T-cell (primary cell): ENCODE measurements around the gene NEUROD2. TPM values are rescaled to one million over a fixed set of nuclear protein-coding genes. Genes with fewer than 3 reads are reported as not detected.
A peak's percentile ranks its signal among the peaks of the same experiment; 100 is the strongest.

Experiments
- ATAC-seq, 4 experiments: fragments of 200-7000 bp in 3 of 4; fragments of 150-1000 bp in 1 of 4; cut with Tn5 transposase; replicated peaks in 1 of 4; 1 replicate in 3 of 4; 2 replicates in 1 of 4; pipeline ENCODE4 v1.10.0; 2021; ENCODE audit warnings: moderate library complexity in 3 of 4, mild to moderate bottlenecking in 2 of 4, moderate number of reproducible peaks in 1 of 4
- CTCF ChIA-PET, 2 donors: fragments of 300-600 bp; sonication (Branson Sonifier 250); formaldehyde crosslinking; loops; one replicate each; lab custom pipeline; 2022; ENCODE audit warnings: antibody characterized with exemption in 2 of 2; lab: Charles Lee
- POLR2A ChIA-PET, 2 donors: fragments of 300-600 bp; sonication (Branson Sonifier 250); formaldehyde crosslinking; loops; one replicate each; lab custom pipeline; 2022; ENCODE audit warnings: antibody characterized with exemption in 2 of 2; lab: Charles Lee
- DNase-seq, 35 experiments: peaks; one replicate each; pipeline versions ENCODE4 v3.0.0 to v3.0.0-alpha.2; 2013 to 2023
- H3K27ac ChIP-seq: one replicate; pipeline ENCODE4 v1.5.1; 2013; ENCODE audit warnings: low read length
- H3K27me3 ChIP-seq, 2 experiments: replicated peaks in 1 of 2; 1 replicate in 1 of 2; 2 replicates in 1 of 2; pipeline versions ENCODE4 v1.6.1 to v1.7.0; 2013; ENCODE audit warnings: low read length in 1 of 2, mixed read lengths in 1 of 2; ENCODE audit not compliant: control insufficient read depth in 2 of 2, insufficient read depth in 2 of 2; ENCODE audit errors: extremely low read depth in 1 of 2
- H3K36me3 ChIP-seq, 2 donors: 1 replicate in 1 of 2; 2 replicates in 1 of 2; pipeline versions ENCODE4 v1.6.1 to v1.7.0; 2013; ENCODE audit warnings: low read length in 1 of 2; ENCODE audit not compliant: control insufficient read depth in 2 of 2, insufficient read depth in 1 of 2; ENCODE audit errors: extremely low read depth in 1 of 2
- H3K4me1 ChIP-seq, 2 experiments: 1 replicate in 1 of 2; 2 replicates in 1 of 2; pipeline versions ENCODE4 v1.6.1 to v1.7.0; 2013; ENCODE audit warnings: low read length in 2 of 2, mixed read lengths in 1 of 2; ENCODE audit not compliant: insufficient read depth in 2 of 2, control insufficient read depth in 1 of 2; ENCODE audit errors: extremely low read depth in 1 of 2
- H3K4me3 ChIP-seq, 2 donors: 1 replicate in 1 of 2; 2 replicates in 1 of 2; pipeline versions ENCODE4 v1.5.1 to v1.7.0; 2013; ENCODE audit warnings: mild to moderate bottlenecking in 2 of 2, low read length in 1 of 2, moderate library complexity in 1 of 2; ENCODE audit not compliant: control insufficient read depth in 1 of 2; ENCODE audit errors: extremely low read depth in 1 of 2
- H3K9me3 ChIP-seq: 2 replicates; pipeline ENCODE4 v1.7.0; 2013
- H3K27ac Mint-ChIP-seq, 2 donors: one replicate each; pipeline ENCODE4 v1.8.0; 2020 to 2021; ENCODE audit warnings: mild to moderate bottlenecking in 2 of 2, mixed read lengths in 2 of 2
- H3K27me3 Mint-ChIP-seq, 2 donors: one replicate each; pipeline ENCODE4 v1.8.0; 2021 to 2022; ENCODE audit warnings: mixed read lengths in 2 of 2
- H3K36me3 Mint-ChIP-seq: one replicate; pipeline ENCODE4 v1.8.0; 2021; ENCODE audit warnings: mixed read lengths
- H3K4me1 Mint-ChIP-seq, 3 donors: one replicate each; pipeline ENCODE4 v1.8.0; 2020 to 2022; ENCODE audit warnings: mixed read lengths in 3 of 3, mild to moderate bottlenecking in 1 of 3
- H3K4me3 Mint-ChIP-seq, 3 donors: one replicate each; pipeline ENCODE4 v1.8.0; 2020 to 2022; ENCODE audit warnings: mild to moderate bottlenecking in 3 of 3, mixed read lengths in 3 of 3, moderate library complexity in 3 of 3
- H3K9me3 Mint-ChIP-seq, 3 donors: one replicate each; pipeline ENCODE4 v1.8.0; 2020 to 2022; ENCODE audit warnings: mixed read lengths in 3 of 3
- WGBS: methylation state at CpG from one replicate; pipeline ENCODE4 v1.1.5; 2013; ENCODE audit warnings: missing lambda C conversion rate; ENCODE audit not compliant: insufficient coverage; 5-methylcytosine and 5-hydroxymethylcytosine counted together
- total RNA-seq, 35 experiments: library from RNA in 6 of 35; stranded (reverse) in 6 of 35; fragments of 120-200 nt in 1 of 35; gene quantifications; one replicate each; pipeline versions ENCODE4 v1.2.1 to v1.2.4 and lab custom pipeline; 2013 to 2026

NEUROD2 gene
- total RNA-seq, 5 donors from 2014 or later (not counting 1 experiment from before 2014, with no cell fraction given): not detected

- peaks cover 49 to 63% (median 61%) of the 10 kb centered on the region in 3 donors for H3K4me1 Mint-ChIP-seq
- H3K4me3 Mint-ChIP-seq: no peak overlapping the region
- Histone ChIP-seq H3K4me1 (peaks cover 0 to 36% of the 10 kb centered on the region in 2 experiments), H3K36me3 (peaks cover 8 to 38% of the 10 kb centered on the region in 2 donors), H3K27me3 (no peaks in the 10 kb centered on the region), H3K9me3 (no peaks in the 10 kb centered on the region), H3K27ac (peak overlapping the region; percentile 12), H3K4me3 (no peak overlapping the region)
- ChIA-PET POLR2A (interaction anchor here (0.5 to 0.6 kb wide), 3 partner anchors 30 to 817 kb away, joined by 3 to 13 read pairs (median 10); no protein-coding TSS in a partner anchor), CTCF (interaction anchor here (0.6 to 4.6 kb wide), 3 partner anchors 29 to 241 kb away, joined by 6 to 27 read pairs (median 10); no protein-coding TSS in a partner anchor)
- no peaks in the 10 kb centered on the region for H3K27me3 Mint-ChIP-seq
- no peaks in the 10 kb centered on the region for H3K9me3 Mint-ChIP-seq
- peak overlapping the region; percentile 42 to 69 for H3K27ac Mint-ChIP-seq
- WGBS: 85% methylated on average over 6 of the region's 8 CpGs
- peaks cover 23% of the 10 kb centered on the region for H3K36me3 Mint-ChIP-seq
- ATAC-seq (no peak), DNase-seq (no peak)
Observed at GRCh38 chr17:39651923-39652586, 44.3 kb upstream of the NEUROD2 start.

- peak overlapping the region in 1 of 2 donors; percentile 30 for H3K27ac Mint-ChIP-seq
- Histone ChIP-seq H3K4me1 (peaks cover 0 to 44% of the 10 kb centered on the region in 2 experiments), H3K9me3 (no peaks in the 10 kb centered on the region), H3K36me3 (peaks cover 8 to 22% of the 10 kb centered on the region in 2 donors), H3K27me3 (no peaks in the 10 kb centered on the region), H3K4me3 (no peak overlapping the region), H3K27ac (no peak overlapping the region)
- CTCF ChIA-PET: interaction anchor here (0.6 to 1.2 kb wide), 2 partner anchors 27 to 32 kb away, joined by 4 to 5 read pairs; no protein-coding TSS in a partner anchor
- H3K36me3 Mint-ChIP-seq: peaks cover 16% of the 10 kb centered on the region
- H3K27me3 Mint-ChIP-seq: no peaks in the 10 kb centered on the region
- peaks cover 48 to 60% (median 59%) of the 10 kb centered on the region in 3 donors for H3K4me1 Mint-ChIP-seq
- H3K9me3 Mint-ChIP-seq: no peaks in the 10 kb centered on the region
- 93% methylated on average over 7 of the region's 11 CpGs for WGBS
- ATAC-seq: no peak
- no peak overlapping the region for H3K4me3 Mint-ChIP-seq
- POLR2A ChIA-PET: no interaction called here
- DNase-seq: no peak
Observed at GRCh38 chr17:39650121-39650579, 42.4 kb upstream of the NEUROD2 start.

GRCh38 chr17:39648616-39649366 lies 41.1 kb upstream of the NEUROD2 start:
- DNase-seq (no peak), ATAC-seq (no peak)
- Histone ChIP-seq H3K4me1 (peaks cover 0 to 46% of the 10 kb centered on the region in 2 experiments), H3K36me3 (peaks cover 8 to 13% of the 10 kb centered on the region in 2 donors), H3K27me3 (no peaks in the 10 kb centered on the region), H3K9me3 (no peaks in the 10 kb centered on the region), H3K4me3 (no peak overlapping the region), H3K27ac (no peak overlapping the region)
- H3K27ac Mint-ChIP-seq: peak overlapping the region; percentile 8 to 37
- ChIA-PET POLR2A (no interaction called here), CTCF (interaction anchor here in 1 of 2 donors (0.9 to 1.8 kb wide), 2 partner anchors 24 to 27 kb away, joined by 4 to 6 read pairs; no protein-coding TSS in a partner anchor)
- WGBS: 97% methylated on average over 5 of the region's 15 CpGs
- peaks cover 15% of the 10 kb centered on the region for H3K36me3 Mint-ChIP-seq
- H3K9me3 Mint-ChIP-seq: no peaks in the 10 kb centered on the region
- no peaks in the 10 kb centered on the region for H3K27me3 Mint-ChIP-seq
- H3K4me1 Mint-ChIP-seq: peaks cover 47 to 62% (median 61%) of the 10 kb centered on the region in 3 donors
- H3K4me3 Mint-ChIP-seq: no peak overlapping the region

- Mint-ChIP-seq H3K27me3 (no peaks in the 10 kb centered on the region), H3K36me3 (peaks cover 12% of the 10 kb centered on the region), H3K4me1 (peaks cover 55 to 67% (median 64%) of the 10 kb centered on the region in 3 donors), H3K4me3 (no peak overlapping the region), H3K9me3 (no peaks in the 10 kb centered on the region), H3K27ac (no peak overlapping the region)
- ChIA-PET CTCF (interaction anchor here in 1 of 2 donors (1.8 kb wide), 1 partner anchor 26 kb away, joined by 6 read pairs; no protein-coding TSS in a partner anchor), POLR2A (no interaction called here)
- Histone ChIP-seq H3K4me3 (no peak overlapping the region), H3K27ac (no peak overlapping the region), H3K27me3 (no peaks in the 10 kb centered on the region), H3K36me3 (peaks cover 9 to 10% of the 10 kb centered on the region in 2 donors), H3K9me3 (no peaks in the 10 kb centered on the region), H3K4me1 (peaks cover 2 to 47% of the 10 kb centered on the region in 2 experiments)
- 71% methylated on average over 3 of the region's 5 CpGs for WGBS
- ATAC-seq (no peak), DNase-seq (no peak)
Observed at GRCh38 chr17:39647256-39647655, 39.5 kb upstream of the NEUROD2 start.

- H3K4me3 ChIP-seq: no peak overlapping the region
- ATAC-seq (no peak), DNase-seq (no peak)
- H3K36me3 ChIP-seq: peaks cover 2 to 4% of the 10 kb centered on the region in 2 donors
- 84% methylated on average over 4 of the region's 4 CpGs for WGBS
- Mint-ChIP-seq H3K27me3 (no peaks in the 10 kb centered on the region), H3K27ac (no peak overlapping the region), H3K9me3 (no peaks in the 10 kb centered on the region), H3K4me3 (peak overlapping the region in 1 of 3 donors; percentile 8), H3K36me3 (no peaks in the 10 kb centered on the region), H3K4me1 (peaks cover 65 to 76% (median 75%) of the 10 kb centered on the region in 3 donors)
- H3K9me3 ChIP-seq: no peaks in the 10 kb centered on the region
- ChIA-PET CTCF (interaction anchor here (0.5 to 2.0 kb wide), 2 partner anchors 11 to 317 kb away, joined by 4 to 5 read pairs; no protein-coding TSS in a partner anchor), POLR2A (no interaction called here)
- H3K27ac ChIP-seq: no peak overlapping the region
- no peaks in the 10 kb centered on the region for H3K27me3 ChIP-seq
- peaks cover 21 to 80% of the 10 kb centered on the region in 2 experiments for H3K4me1 ChIP-seq
Observed at GRCh38 chr17:39643271-39643670, 35.6 kb upstream of the NEUROD2 start.
